ENCODE measurements around the gene NDUFA6.

Gene NDUFA6

DNA sequence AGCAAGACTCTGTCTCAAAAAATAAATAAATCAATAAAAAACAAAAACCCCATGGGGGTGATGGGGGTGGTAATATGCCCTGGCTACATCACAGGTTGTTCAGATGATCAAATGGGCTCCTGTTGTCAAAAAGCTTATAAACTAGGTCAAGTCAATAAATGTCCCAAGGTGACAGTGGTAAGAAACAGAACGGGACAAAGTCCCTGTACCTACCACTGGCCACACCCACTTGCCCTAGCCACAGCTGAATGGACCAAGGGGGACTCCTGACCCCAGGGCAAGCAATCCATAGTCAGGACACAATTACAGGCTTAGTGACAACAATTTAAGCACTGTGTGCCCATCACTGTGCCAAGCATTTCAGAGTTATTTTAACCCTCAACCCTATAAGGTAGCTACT lies 25.9 kb downstream of the NDUFA6 start:
- Histone ChIP-seq H3K27ac (no peak overlapping the region), H3K4me3 (no peak overlapping the region), H3K27me3 (no peaks in the 10 kb centered on the region), H3K36me3 (peaks cover 48 to 86% (median 79%) of the 10 kb centered on the region in 3 donors), H3K9me3 (no peaks in the 10 kb centered on the region), H3K4me1 (peaks cover 0 to 5% (median 1%) of the 10 kb centered on the region in 4 donors)
- no peak for DNase-seq
- TF ChIP-seq, protein P1, sequence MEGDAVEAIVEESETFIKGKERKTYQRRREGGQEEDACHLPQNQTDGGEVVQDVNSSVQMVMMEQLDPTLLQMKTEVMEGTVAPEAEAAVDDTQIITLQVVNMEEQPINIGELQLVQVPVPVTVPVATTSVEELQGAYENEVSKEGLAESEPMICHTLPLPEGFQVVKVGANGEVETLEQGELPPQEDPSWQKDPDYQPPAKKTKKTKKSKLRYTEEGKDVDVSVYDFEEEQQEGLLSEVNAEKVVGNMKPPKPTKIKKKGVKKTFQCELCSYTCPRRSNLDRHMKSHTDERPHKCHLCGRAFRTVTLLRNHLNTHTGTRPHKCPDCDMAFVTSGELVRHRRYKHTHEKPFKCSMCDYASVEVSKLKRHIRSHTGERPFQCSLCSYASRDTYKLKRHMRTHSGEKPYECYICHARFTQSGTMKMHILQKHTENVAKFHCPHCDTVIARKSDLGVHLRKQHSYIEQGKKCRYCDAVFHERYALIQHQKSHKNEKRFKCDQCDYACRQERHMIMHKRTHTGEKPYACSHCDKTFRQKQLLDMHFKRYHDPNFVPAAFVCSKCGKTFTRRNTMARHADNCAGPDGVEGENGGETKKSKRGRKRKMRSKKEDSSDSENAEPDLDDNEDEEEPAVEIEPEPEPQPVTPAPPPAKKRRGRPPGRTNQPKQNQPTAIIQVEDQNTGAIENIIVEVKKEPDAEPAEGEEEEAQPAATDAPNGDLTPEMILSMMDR (IDR thresholded peaks at IDR 0.05) = no peak
- intact Hi-C loops (cut with DNase I; ENCODE audit: low total_unique reads) = no loop called here

DNA sequence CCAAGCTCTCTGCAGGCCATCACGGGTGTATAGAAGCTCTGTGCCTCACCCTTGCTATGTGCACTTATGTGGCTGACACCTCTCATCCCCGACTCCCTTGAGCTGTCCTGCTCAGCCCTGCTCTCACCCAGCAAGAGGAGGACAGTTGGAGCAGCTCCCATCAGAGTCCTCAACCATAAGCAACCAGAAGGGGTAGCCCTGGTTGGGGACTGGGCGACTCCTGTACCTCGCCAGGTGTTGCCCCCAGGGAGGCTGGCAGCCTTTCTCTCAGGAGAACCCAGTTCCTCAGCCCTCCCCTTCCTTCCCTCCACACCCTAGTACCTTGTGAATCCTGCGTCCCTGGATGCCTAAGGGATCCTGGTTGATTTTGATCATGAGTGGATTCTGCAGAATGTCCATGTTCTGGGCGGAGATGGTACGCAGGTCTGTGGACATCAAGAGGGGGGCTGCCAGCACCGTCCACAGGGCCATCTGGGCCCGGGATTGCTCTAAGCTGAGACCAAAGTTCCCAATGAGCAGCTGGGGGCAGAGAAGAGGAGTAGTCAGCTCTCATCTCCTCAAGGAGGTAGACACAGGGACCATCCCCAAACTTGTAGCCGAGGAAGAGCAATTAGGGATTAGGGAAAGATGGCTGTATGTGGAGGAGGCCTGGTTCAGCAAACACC lies 27.9 kb downstream of the NDUFA6 start:
- TF ChIP-seq, protein P1 (IDR thresholded peaks at IDR 0.05) = no peak
- no peak for DNase-seq
- H3K27me3 ChIP-seq = no peaks in the 10 kb centered on the region
- no peak overlapping the region for H3K4me3 ChIP-seq
- no peak overlapping the region for H3K27ac ChIP-seq
- no peaks in the 10 kb centered on the region for H3K4me1 ChIP-seq
- intact Hi-C loops (cut with DNase I; ENCODE audit: low total_unique reads) = no loop called here
- no peaks in the 10 kb centered on the region for H3K9me3 ChIP-seq
- peaks cover 57 to 89% (median 88%) of the 10 kb centered on the region in 3 donors for H3K36me3 ChIP-seq

DNA sequence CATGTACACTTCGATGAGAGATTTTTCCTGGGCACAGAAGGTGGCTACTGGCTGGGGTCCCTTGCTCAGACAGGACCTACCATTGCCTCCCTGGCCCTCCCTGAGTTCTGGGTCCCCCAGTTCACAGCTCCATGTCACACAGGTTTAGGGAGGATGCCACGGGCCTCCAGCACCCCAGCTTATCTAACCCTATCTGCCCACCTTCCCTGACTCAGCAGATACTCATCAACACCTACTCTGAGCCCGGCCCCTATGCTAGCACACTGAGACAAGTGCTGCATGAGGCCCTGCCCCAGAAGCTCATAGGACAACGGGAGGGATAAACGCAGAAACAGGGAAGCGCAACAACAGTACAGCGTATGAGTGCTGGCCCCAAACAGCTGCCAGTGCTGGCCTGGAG lies 29.5 kb downstream of the NDUFA6 start:
- TF ChIP-seq, protein P1 (IDR thresholded peaks at IDR 0.05) = no peak
- no peaks in the 10 kb centered on the region for H3K4me1 ChIP-seq
- no peak overlapping the region for H3K4me3 ChIP-seq
- H3K27me3 ChIP-seq = no peaks in the 10 kb centered on the region
- intact Hi-C loops (cut with DNase I; ENCODE audit: low total_unique reads) = no loop called here
- no peak for DNase-seq
- no peak overlapping the region for H3K27ac ChIP-seq
- H3K9me3 ChIP-seq = peaks cover 0 to 11% (median 3%) of the 10 kb centered on the region in 3 donors
- peaks cover 51 to 77% (median 73%) of the 10 kb centered on the region in 3 donors for H3K36me3 ChIP-seq

DNA sequence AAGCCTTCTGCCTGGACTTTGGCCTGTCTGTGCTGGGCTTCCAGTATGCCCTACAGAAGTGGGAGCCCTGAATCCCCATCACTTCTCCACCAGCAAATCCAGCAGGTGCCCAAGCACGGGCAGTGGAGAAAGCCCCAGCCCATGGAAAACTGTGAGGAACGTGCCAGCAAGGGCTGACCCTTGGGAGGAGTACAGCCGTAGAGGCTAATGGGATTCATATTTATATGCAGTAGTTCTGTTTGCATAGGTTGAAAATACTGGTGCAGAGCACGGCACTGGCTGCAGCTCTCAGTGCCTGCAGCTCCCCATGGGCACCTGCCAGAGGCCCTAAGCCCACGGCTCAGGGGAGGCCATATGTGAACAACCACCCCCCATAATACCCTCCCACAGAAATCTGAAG lies 30.1 kb downstream of the NDUFA6 start:
- Histone ChIP-seq H3K4me1 (no peaks in the 10 kb centered on the region), H3K36me3 (peaks cover 45 to 71% (median 67%) of the 10 kb centered on the region in 3 donors), H3K27ac (no peak overlapping the region), H3K27me3 (no peaks in the 10 kb centered on the region), H3K4me3 (no peak overlapping the region), H3K9me3 (peaks cover 0 to 11% (median 3%) of the 10 kb centered on the region in 3 donors)
- DNase-seq = no peak
- intact Hi-C loops (cut with DNase I; ENCODE audit: low total_unique reads) = no loop called here
- TF ChIP-seq, protein P1 (IDR thresholded peaks at IDR 0.05) = no peak

DNA sequence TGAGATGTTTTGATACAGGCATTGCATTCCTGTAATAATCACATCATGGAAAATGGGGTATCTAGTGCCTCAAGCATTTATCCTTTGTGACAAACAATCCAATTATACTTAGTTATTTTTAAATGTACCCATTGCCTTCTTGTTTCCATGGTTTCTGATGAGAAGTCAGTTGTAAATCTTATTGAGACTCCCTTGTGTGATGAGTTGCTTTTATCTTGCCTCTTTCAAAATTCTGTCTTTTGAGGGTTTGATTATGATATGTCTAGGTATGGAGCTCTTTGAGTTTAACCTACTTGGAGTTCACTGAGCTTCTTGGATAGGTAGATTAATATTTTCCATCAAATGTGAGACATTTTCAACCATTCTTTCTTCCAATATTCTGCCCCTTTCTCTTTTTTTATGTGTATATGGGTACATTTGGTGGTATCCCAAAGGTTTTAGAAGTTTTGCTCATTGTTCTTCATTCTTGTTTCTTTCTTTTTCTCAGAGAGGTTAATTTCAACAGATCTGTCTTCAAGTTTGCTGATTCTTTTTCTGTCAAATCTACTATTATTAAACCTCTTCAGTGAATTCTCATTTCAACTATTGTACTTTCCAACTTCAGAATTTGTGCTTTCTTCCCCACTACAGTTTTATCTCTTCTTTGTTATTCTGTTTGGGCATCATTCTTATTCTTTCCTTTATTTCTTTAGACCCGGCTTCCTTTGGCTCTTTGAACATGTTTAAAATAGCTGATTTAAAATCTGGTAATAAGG lies 33.6 kb downstream of the NDUFA6 start:
- Histone ChIP-seq H3K36me3 (peaks cover 31 to 43% (median 41%) of the 10 kb centered on the region in 3 donors), H3K4me1 (no peaks in the 10 kb centered on the region), H3K9me3 (peaks cover 0 to 11% (median 3%) of the 10 kb centered on the region in 3 donors), H3K27me3 (no peaks in the 10 kb centered on the region), H3K4me3 (no peak overlapping the region), H3K27ac (no peak overlapping the region)
- TF ChIP-seq, protein P1 (IDR thresholded peaks at IDR 0.05) = no peak
- intact Hi-C loops (cut with DNase I; ENCODE audit: low total_unique reads) = no loop called here
- DNase-seq = no peak
